ENCODE results near the gene APEH.

- no peak for TF ChIP-seq EZH2 (IDR thresholded peaks at IDR 0.05)
- no peak for TF ChIP-seq POLR2AphosphoS5 (IDR thresholded peaks at IDR 0.05; ENCODE audit: borderline replicate concordance, low read depth, low read length)
Observed at GRCh38 chr3:49666592-49666991, 7.6 kb upstream of the APEH start.

All from SK-N-MC (cell line).